ENCODE measurements around the gene MLX.

DNA sequence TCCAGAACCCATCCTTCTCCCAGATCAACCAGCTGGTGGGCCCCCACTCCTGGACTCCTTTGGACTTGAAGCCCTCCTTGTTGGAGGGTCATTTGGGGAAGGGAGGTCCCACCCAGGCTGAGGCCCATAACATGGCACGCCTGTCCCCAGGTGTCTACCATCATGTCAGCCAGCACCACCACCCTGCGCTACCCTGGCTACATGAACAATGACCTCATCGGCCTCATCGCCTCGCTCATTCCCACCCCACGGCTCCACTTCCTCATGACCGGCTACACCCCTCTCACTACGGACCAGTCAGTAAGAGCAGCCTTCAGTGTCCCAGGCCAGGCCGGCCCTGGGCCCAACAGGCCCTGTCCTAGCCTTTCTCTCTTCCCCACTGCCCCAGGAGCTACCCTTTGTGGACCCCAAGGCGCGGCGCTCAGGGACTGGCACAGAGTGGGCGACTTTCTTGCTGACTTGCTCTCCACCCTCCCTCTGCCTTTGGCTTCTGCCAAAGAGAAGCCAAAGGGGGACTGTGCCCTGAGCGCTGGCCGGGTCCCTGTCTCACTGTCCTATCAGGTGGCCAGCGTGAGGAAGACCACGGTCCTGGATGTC lies 46.9 kb downstream of the MLX start:
- TF ChIP-seq MXI1 (IDR thresholded peaks at IDR 0.05; ENCODE audit: low read depth, low read length) (no peak), POLR2AphosphoS5 (IDR thresholded peaks at IDR 0.05; ENCODE audit: low read length) (no peak), EED (IDR thresholded peaks at IDR 0.05; ENCODE audit: low read depth) (no peak), ZZZ3 (IDR thresholded peaks at IDR 0.05; ENCODE audit: control insufficient read depth, insufficient read length, low read depth) (no peak), SUZ12 (IDR thresholded peaks at IDR 0.05; ENCODE audit: unreplicated experiment) (no peak), YY1 (IDR thresholded peaks at IDR 0.05; ENCODE audit: low read depth, low read length) (no peak), JUND (IDR thresholded peaks at IDR 0.05; ENCODE audit: low read depth, low read length) (no peak), CHD1 (IDR thresholded peaks at IDR 0.05; ENCODE audit: low read depth, low read length) (no peak), TBL1XR1 (IDR thresholded peaks at IDR 0.05; ENCODE audit: low read depth, low read length) (no peak), TAF1 (IDR thresholded peaks at IDR 0.05; ENCODE audit: borderline replicate concordance, low read depth, low read length) (no peak)
- TF ChIP-seq, protein P1, sequence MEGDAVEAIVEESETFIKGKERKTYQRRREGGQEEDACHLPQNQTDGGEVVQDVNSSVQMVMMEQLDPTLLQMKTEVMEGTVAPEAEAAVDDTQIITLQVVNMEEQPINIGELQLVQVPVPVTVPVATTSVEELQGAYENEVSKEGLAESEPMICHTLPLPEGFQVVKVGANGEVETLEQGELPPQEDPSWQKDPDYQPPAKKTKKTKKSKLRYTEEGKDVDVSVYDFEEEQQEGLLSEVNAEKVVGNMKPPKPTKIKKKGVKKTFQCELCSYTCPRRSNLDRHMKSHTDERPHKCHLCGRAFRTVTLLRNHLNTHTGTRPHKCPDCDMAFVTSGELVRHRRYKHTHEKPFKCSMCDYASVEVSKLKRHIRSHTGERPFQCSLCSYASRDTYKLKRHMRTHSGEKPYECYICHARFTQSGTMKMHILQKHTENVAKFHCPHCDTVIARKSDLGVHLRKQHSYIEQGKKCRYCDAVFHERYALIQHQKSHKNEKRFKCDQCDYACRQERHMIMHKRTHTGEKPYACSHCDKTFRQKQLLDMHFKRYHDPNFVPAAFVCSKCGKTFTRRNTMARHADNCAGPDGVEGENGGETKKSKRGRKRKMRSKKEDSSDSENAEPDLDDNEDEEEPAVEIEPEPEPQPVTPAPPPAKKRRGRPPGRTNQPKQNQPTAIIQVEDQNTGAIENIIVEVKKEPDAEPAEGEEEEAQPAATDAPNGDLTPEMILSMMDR (IDR thresholded peaks at IDR 0.05 in 2 of 3, conservative IDR thresholded peaks at IDR 0.05 in 1 of 3; ENCODE audit: control insufficient read depth in 2 of 3, extremely low read depth in 1 of 3, insufficient read depth in 1 of 3, low read depth in 3 of 3, low read length in 3 of 3): no peak
- TF ChIP-seq, protein P2, sequence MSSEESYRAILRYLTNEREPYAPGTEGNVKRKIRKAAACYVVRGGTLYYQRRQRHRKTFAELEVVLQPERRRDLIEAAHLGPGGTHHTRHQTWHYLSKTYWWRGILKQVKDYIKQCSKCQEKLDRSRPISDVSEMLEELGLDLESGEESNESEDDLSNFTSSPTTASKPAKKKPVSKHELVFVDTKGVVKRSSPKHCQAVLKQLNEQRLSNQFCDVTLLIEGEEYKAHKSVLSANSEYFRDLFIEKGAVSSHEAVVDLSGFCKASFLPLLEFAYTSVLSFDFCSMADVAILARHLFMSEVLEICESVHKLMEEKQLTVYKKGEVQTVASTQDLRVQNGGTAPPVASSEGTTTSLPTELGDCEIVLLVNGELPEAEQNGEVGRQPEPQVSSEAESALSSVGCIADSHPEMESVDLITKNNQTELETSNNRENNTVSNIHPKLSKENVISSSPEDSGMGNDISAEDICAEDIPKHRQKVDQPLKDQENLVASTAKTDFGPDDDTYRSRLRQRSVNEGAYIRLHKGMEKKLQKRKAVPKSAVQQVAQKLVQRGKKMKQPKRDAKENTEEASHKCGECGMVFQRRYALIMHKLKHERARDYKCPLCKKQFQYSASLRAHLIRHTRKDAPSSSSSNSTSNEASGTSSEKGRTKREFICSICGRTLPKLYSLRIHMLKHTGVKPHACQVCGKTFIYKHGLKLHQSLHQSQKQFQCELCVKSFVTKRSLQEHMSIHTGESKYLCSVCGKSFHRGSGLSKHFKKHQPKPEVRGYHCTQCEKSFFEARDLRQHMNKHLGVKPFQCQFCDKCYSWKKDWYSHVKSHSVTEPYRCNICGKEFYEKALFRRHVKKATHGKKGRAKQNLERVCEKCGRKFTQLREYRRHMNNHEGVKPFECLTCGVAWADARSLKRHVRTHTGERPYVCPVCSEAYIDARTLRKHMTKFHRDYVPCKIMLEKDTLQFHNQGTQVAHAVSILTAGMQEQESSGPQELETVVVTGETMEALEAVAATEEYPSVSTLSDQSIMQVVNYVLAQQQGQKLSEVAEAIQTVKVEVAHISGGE (CRISPR knock-in tag; IDR thresholded peaks at IDR 0.05): no peak
